ENCODE results near the gene PPEF1.

DNA sequence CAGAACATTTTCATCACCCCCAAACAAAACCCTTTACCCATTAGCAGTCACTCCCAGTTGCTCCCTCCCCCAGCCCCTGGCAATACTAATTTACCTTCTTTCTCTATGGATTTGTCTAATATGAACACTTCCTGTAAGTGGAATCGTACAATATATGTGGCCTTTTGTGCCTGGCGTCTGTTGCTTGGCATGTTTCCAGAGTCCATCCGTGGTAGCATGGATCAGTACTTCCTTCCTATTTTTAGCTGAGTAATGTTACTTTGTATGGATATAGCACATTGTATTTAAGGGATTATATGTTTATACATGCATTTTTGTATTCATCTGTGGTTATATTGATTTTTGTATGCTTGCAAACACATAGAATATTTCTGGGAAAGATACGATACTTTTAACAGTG, 48.2 kb downstream of the PPEF1 start:
- no peak for TF ChIP-seq POLR2A (IDR thresholded peaks at IDR 0.05; ENCODE audit: low read depth, low read length)
- TF ChIP-seq POLR2AphosphoS5 (IDR thresholded peaks at IDR 0.05; ENCODE audit: low read depth, low read length) = no peak
- TF ChIP-seq TAF1 (IDR thresholded peaks at IDR 0.05; ENCODE audit: low read depth, low read length) = no peak
- TF ChIP-seq POU2F2 (IDR thresholded peaks at IDR 0.05; ENCODE audit: low read depth, low read length) = no peak
- no peak for TF ChIP-seq PAX5 (IDR thresholded peaks at IDR 0.05; ENCODE audit: insufficient read depth, low read length, severe bottlenecking)
- TF ChIP-seq SPI1 (IDR thresholded peaks at IDR 0.05; ENCODE audit: low read depth, low read length) = no peak

Data from GM12891 (cell line).